Panc1 (cell line): ENCODE measurements around the gene ASCC3. TPM values are rescaled to one million over a fixed set of nuclear protein-coding genes. Genes with fewer than 3 reads are reported as not detected.
"Not testable (repeated sequence)": the region's sequence is repeated elsewhere in the genome, so short reads cannot be mapped to it uniquely, and the experiment has no call there.

Experiments
- ATAC-seq: fragments of 200-7000 bp; cut with Tn5 transposase; 2 replicates; pipeline ENCODE4 v1.9.1; 2020; ENCODE audit warnings: mild to moderate bottlenecking, moderate library complexity
- BruUV-seq: library from RNA; stranded (reverse); fragments of 400-500 nt; replicated peaks from 2 replicates; lab custom pipeline; 2021; lab: Mats Ljungman, UMichigan
- CTCF ChIA-PET: fragments of 300-600 bp; sonication (Branson Sonifier 250); formaldehyde crosslinking; loops from one replicate; lab custom pipeline; 2022; ENCODE audit warnings: antibody characterized with exemption; lab: Charles Lee
- POLR2A ChIA-PET: fragments of 300-600 bp; sonication (Branson Sonifier 250); formaldehyde crosslinking; loops from one replicate; lab custom pipeline; 2022; ENCODE audit warnings: antibody characterized with exemption; lab: Charles Lee
- DNase-seq: peaks from one replicate; pipeline ENCODE4 v3.0.0-alpha.2; 2010; ENCODE audit warnings: low read depth, low spot score
- H3K27ac ChIP-seq: 2 replicates; pipeline ENCODE4 v1.5.1; 2011; ENCODE audit warnings: mild to moderate bottlenecking, low read length, inconsistent platforms
- H3K27me3 ChIP-seq: fragments of 200-500 bp; sonication (Bioruptor generic); 2 replicates; pipeline ENCODE4 v1.6.0; 2014; ENCODE audit warnings: low read length, inconsistent platforms; ENCODE audit not compliant: control insufficient read depth, insufficient read depth
- H3K36me3 ChIP-seq: fragments of 200-500 bp; sonication (Bioruptor generic); 2 replicates; pipeline ENCODE4 v1.5.1; 2014; ENCODE audit warnings: inconsistent platforms, mild to moderate bottlenecking, low read length, moderate library complexity; ENCODE audit not compliant: control insufficient read depth, insufficient read depth
- H3K4me1 ChIP-seq: 2 replicates; pipeline ENCODE4 v1.5.1; 2011; ENCODE audit warnings: inconsistent platforms, mild to moderate bottlenecking, low read length, moderate library complexity; ENCODE audit not compliant: control insufficient read depth, insufficient read depth
- H3K4me3 ChIP-seq, 2 experiments: 2 replicates each; pipeline ENCODE4 v1.5.1; 2011 to 2012; ENCODE audit warnings: low read depth in 2 of 2, low read length in 2 of 2, mild to moderate bottlenecking in 2 of 2, inconsistent platforms in 1 of 2, moderate library complexity in 1 of 2
- H3K9me3 ChIP-seq: fragments of 200-500 bp; sonication (Bioruptor generic); 2 replicates; pipeline ENCODE4 v1.5.1; 2014; ENCODE audit warnings: low read depth, mild to moderate bottlenecking, inconsistent platforms, low read length, moderate library complexity; ENCODE audit not compliant: control insufficient read depth, insufficient read depth
- CTCF ChIP-seq: fragments of 450-650 bp; IDR thresholded peaks from 2 replicates; pipeline ENCODE4 v1.5.1; 2017; ENCODE audit warnings: mild to moderate bottlenecking
- POLR2AphosphoS5 ChIP-seq: IDR thresholded peaks from 2 replicates; pipeline ENCODE4 v1.6.1; 2012; ENCODE audit warnings: mild to moderate bottlenecking, low read depth, low read length, moderate library complexity
- REST ChIP-seq, 2 experiments: IDR thresholded peaks; 2 replicates each; pipeline ENCODE4 v1.6.1; 2011 to 2012; ENCODE audit warnings: low read depth in 2 of 2, control low read depth in 1 of 2, low read length in 1 of 2, mild to moderate bottlenecking in 1 of 2, moderate library complexity in 1 of 2; ENCODE audit not compliant: insufficient read depth in 1 of 2
- SIN3A ChIP-seq: IDR thresholded peaks from 2 replicates; pipeline ENCODE4 v1.6.1; 2012; ENCODE audit warnings: low read depth, mild to moderate bottlenecking, low read length, moderate library complexity, borderline replicate concordance; ENCODE audit not compliant: insufficient read depth
- TCF7L2 ChIP-seq: IDR thresholded peaks from 2 replicates; pipeline ENCODE4 v1.6.1; 2011; ENCODE audit warnings: mild to moderate bottlenecking, low read depth, low read length, inconsistent platforms
- in situ Hi-C: cut with HindIII; loops from 2 replicates; pipeline ENCODE4 v1.10.0; 2016; ENCODE audit warnings: low sequenced_read_pairs, low pct_unique_long_range_greater_than_20kb
- intact Hi-C: fragments of 100-400 bp; cut with micrococcal nuclease; formaldehyde crosslinking; loops from one replicate; pipeline ENCODE4 v1.10.0; 2022; ENCODE audit not compliant: unreplicated experiment
- total RNA-seq: library from RNA; stranded (reverse); gene quantifications from one replicate; pipeline ENCODE4 v1.2.1, GENCODE V29; 2021; ENCODE audit not compliant: unreplicated experiment

ASCC3 gene
- total RNA-seq, 1 experiment from 2014 or later, result 46.9 TPM

GRCh38 chr6:100838011-100838410, 43.1 kb downstream of the ASCC3 start:
- DNase-seq, result no peak
- H3K27me3 ChIP-seq, result no peaks in the 10 kb centered on the region
- ChIA-PET POLR2A (no interaction called here), CTCF (no interaction called here)
- TF ChIP-seq REST (IDR thresholded peaks at IDR 0.05; ENCODE audit: insufficient read depth in 1 of 2, low read depth in 2 of 2, low read length in 1 of 2) (no peak), CTCF (no peak), POLR2AphosphoS5 (no peak), SIN3A (no peak), TCF7L2 (no peak)
- no TSS peak for BruUV-seq
- no peaks in the 10 kb centered on the region for H3K4me1 ChIP-seq
- intact Hi-C loops (no loop called here), in situ Hi-C loops (no loop called here)
- H3K36me3 ChIP-seq, result no peaks in the 10 kb centered on the region
- no peak overlapping the region for H3K4me3 ChIP-seq
- no peak overlapping the region for H3K27ac ChIP-seq
- H3K9me3 ChIP-seq, result no peaks in the 10 kb centered on the region
- ATAC-seq, result no peak

GRCh38 chr6:100833972-100834574, 47.1 kb downstream of the ASCC3 start:
- H3K27ac ChIP-seq, result no peak overlapping the region
- intact Hi-C loops (no loop called here), in situ Hi-C loops (no loop called here)
- no peaks in the 10 kb centered on the region for H3K4me1 ChIP-seq
- CTCF ChIA-PET, result no interaction called here
- no peak for ATAC-seq
- DNase-seq, result no peak
- no peak overlapping the region for H3K4me3 ChIP-seq
- BruUV-seq, result no TSS peak
- no peaks in the 10 kb centered on the region for H3K27me3 ChIP-seq
- H3K36me3 ChIP-seq, result no peaks in the 10 kb centered on the region
- TF ChIP-seq TCF7L2 (no peak), REST (IDR thresholded peaks at IDR 0.05; ENCODE audit: insufficient read depth in 1 of 2, low read depth in 2 of 2, low read length in 1 of 2) (no peak), CTCF (no peak), SIN3A (no peak), POLR2AphosphoS5 (no peak)
- POLR2A ChIA-PET, result no interaction called here
- H3K9me3 ChIP-seq, result no peaks in the 10 kb centered on the region

GRCh38 chr6:100829077-100829595, 52.0 kb downstream of the ASCC3 start:
- in situ Hi-C loops, H3K36me3 ChIP-seq, intact Hi-C loops, H3K27me3 ChIP-seq, H3K9me3 ChIP-seq, CTCF ChIA-PET, POLR2A ChIA-PET, H3K4me1 ChIP-seq, ATAC-seq, H3K4me3 ChIP-seq, BruUV-seq, DNase-seq, H3K27ac ChIP-seq: not testable (repeated sequence)
